ENCODE data around the gene MYO1H.
"Not testable (repeated sequence)": the region's sequence is repeated elsewhere in the genome, so short reads cannot be mapped to it uniquely, and the experiment has no call there.

The MYO1H gene

GRCh38 chr12:109422251-109422650 is 74.6 kb downstream of the MYO1H start:
- DNase-seq = no peak

- no peak for DNase-seq
Observed at GRCh38 chr12:109423392-109423791, 75.7 kb downstream of the MYO1H start.

DNA sequence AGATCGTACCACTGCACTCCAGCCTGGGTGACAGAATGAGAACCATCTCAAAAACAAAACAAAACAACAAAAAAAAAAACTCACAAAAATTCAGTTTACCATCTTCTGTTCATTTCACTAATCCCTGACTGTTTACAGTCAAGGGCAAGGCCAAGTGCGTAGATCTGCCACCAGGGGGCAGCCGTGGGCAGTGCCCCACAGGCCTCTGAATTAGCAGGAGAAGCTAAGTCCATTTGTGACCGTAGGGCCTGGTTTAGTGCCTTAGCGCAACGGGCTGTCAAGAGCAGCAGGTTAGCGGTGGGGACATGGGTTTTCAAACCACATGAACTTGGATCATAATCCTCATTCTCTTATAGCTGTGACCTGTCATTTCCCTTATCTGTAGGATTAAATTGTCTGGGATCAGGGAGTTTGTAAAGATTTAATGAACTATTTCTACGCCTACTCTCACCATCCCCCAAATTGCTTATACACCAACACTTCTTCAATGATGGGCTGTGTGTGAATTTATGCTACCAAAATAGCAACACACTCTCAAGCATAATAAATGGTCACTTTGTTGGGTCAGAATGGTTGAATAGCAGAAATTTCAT is 80.4 kb downstream of the MYO1H start:
- DNase-seq = peak; percentile 71

GRCh38 chr12:109428804-109429203 is 81.1 kb downstream of the MYO1H start:
- DNase-seq = not testable (repeated sequence)

DNA sequence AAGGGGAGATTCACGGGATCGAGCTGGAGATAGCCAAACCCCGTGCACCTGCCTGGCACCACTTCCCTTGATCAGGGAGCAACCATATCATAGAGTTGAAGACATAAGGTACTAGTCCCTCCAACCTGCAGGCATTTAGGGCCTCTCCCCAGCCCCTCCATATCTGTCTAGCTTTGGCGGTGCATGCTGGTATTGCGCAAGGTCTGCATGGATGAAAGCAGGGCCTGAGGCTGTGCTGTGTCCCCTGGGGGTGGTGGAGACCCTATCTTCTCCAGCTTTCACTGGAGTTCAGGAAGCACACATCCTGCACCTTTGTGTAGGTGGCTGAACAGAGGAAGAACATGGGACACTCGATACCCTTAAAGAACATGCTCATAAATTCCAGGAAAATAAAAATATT is 82.5 kb downstream of the MYO1H start:
- no peak for DNase-seq

DNA sequence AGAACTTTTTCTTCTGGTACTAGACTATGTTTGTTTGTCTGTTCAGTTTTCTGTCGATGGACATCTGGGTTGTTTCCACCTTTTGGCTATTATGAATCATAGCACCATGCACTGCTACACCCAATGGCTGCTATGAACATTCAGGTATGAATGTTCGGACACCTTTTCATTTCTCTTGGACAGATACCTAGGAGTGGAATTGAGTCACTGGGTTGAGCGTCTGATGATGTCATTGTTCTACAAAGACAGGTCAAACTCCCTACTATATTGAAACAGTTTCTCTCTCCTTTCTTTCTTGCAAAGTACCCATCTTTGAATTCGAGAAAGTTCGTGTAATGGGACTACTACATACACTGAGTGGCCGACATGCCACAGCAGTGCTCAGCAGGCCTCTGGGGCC is 84.7 kb downstream of the MYO1H start:
- DNase-seq = no peak

- peak; percentile 70 for DNase-seq
Observed at GRCh38 chr12:109432842-109433304, 85.2 kb downstream of the MYO1H start.

DNA sequence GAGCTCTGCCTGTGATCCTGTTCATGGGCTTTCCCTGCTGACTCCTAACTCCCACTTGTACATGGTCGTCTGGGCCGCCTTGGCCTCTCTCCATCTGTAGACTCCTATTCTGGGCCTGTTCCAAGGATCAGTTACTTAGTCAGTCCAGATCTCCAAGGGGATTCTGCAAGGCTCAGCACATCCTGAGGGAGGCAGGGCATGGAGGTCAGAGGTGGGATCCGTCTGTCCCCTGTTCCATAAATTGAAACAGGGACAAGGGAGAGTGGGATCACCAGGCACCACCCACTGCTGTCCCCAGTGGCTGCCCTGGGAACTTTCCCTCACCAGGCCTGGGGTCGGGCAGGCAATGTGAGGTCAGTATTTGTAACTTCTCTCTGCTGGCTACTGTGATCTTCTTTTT is 85.9 kb downstream of the MYO1H start:
- no peak for DNase-seq

GRCh38 chr12:109434582-109434981 is 86.9 kb downstream of the MYO1H start:
- DNase-seq = no peak

- no peak for DNase-seq
Observed at GRCh38 chr12:109435428-109436187, 87.9 kb downstream of the MYO1H start.

DNA sequence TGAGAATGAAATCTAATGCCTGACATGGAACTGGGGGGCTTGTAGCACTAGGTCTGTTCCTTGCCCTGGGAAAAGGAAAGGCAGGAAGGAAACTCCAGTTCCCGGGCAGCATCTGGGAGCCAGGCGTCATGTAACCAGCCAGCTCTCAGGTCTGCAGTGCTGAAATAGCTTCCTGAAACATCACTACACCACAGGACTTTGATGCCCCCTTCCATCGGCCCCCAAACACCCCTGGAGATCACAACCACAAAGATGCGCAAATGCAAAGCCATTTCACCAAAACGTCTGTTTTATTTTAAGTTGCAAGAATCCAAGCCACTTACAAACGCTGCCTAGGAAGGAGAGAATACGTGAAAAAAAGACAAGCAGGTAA is 88.5 kb downstream of the MYO1H start:
- DNase-seq = no peak

GRCh38 chr12:109439181-109439580 is 91.5 kb downstream of the MYO1H start:
- DNase-seq = no peak

DNA sequence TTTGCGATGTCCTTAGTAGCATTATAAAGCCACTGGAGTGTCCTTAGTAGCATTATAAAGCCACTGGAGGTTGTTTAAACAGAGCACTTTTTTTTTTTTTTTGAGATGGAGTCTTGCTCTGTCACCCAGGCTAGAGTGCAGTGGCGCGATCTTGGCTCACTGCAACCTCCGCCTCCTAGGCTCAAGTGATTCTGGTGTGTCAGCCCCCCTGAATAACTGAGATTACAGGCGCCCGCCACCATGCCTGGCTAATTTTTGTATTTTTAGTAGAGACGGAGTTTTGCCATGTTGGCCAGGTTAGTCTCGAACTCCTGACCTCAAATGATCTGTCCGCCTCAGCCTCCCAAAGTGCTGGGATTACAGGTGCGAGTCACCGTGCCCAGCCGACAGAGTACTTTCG is 92.3 kb downstream of the MYO1H start:
- not testable (repeated sequence) for DNase-seq

GRCh38 chr12:109440851-109441490 is 93.3 kb downstream of the MYO1H start:
- no peak for DNase-seq

DNA sequence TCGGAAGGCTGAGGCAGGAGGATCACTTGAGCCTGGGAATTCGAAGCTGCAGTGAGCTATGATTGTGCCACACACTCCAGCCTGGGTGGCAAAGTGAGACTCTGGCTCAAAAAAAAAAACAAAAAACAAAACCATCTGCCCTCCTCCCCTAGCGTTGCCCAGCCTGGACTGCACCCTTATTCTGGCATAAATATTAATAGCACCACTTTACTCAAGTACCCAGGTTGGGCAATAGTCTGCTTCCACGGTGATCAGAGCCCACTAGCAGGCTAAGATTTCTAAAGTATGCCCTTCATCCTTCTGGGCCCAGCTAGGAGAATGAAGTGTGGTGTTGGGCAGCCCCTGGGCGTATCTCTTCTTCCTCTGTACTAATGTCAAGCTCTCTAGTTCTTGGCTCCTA is 96.1 kb downstream of the MYO1H start:
- no peak for DNase-seq

- no peak for DNase-seq
Observed at GRCh38 chr12:109444259-109444658, 96.6 kb downstream of the MYO1H start.

DNA sequence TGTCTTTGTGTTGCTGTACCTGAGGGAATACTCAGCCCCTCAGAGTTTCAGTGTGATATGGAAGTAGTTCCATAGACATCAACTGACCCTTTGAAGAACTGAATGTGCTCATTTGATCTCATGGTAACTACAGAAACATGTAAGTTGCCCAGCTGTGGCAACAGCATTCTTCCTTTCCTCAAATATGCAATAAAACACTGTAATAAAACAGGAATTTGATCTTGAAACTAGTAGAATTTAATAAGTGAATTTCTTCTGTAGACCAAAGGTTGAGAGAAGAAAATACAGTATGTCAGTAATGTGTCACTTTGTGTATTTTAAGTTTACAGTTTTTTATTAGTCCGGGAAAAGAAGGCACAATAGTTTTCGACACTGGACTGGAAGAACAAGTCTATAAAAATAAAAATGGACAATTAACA is 97.5 kb downstream of the MYO1H start:
- no peak for DNase-seq

GRCh38 chr12:109446869-109447268 is 99.2 kb downstream of the MYO1H start:
- no peak for DNase-seq

GRCh38 chr12:109447482-109447881 is 99.8 kb downstream of the MYO1H start:
- DNase-seq = no peak

GRCh38 chr12:109448272-109448671 is 100.6 kb downstream of the MYO1H start:
- DNase-seq = no peak

DNA sequence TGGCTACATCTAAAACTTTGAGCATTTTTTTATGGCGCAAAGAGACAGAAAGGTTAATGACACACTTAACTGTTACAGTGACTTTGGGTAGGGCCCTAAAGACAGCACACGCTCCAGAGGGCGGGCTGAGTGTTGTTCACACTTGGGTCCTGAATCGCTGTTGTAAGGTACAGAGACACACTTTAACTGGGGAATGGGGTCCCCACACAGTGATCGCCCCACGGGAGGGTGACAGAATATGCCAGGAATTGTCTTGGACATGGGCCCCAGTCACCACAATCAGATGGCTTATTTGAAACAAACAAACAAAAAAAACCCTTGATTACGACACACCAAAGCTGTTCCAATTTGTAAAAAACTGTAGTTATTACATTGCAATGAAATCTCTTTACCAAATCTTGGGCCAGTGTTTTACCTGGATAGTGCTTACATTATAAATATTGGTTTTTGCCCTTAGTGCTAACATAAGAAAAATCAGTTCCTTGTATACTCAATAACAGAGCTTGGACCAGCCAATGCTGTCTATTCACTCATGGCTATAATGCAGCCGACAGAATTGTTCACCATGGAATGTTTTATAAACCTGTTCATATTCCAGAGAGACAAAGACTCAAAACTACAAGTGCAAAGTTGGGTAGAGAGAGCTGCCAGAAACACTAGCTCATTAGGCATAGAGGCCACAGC is 101.1 kb downstream of the MYO1H start:
- DNase-seq = no peak

GRCh38 chr12:109449845-109450532 is 102.3 kb downstream of the MYO1H start:
- no peak for DNase-seq

DNA sequence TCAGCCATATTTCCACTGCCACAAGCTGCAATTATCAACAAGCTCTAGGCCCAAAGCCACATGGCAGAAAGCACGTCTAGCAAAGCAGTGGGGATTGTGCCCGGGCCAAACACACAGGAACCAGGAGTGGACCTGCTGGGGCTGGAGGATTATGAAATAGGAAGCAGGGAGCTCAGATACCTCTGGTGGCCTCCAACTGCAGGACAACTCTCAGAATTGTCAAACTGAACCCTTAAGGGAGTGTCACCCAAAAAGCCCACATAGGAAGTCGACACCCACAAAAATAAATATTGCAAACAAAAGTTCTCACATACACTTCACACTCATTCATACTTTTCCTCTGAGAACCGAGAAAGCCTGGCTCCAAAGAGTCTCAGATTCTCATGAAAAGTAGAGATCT is 103.3 kb downstream of the MYO1H start:
- DNase-seq = no peak

Measured in CD4-positive, alpha-beta T cell treated with Interleukin-4 for 4 hours (primary cell).